ENCODE results near the gene TAS2R43.

- TF ChIP-seq, protein P1, sequence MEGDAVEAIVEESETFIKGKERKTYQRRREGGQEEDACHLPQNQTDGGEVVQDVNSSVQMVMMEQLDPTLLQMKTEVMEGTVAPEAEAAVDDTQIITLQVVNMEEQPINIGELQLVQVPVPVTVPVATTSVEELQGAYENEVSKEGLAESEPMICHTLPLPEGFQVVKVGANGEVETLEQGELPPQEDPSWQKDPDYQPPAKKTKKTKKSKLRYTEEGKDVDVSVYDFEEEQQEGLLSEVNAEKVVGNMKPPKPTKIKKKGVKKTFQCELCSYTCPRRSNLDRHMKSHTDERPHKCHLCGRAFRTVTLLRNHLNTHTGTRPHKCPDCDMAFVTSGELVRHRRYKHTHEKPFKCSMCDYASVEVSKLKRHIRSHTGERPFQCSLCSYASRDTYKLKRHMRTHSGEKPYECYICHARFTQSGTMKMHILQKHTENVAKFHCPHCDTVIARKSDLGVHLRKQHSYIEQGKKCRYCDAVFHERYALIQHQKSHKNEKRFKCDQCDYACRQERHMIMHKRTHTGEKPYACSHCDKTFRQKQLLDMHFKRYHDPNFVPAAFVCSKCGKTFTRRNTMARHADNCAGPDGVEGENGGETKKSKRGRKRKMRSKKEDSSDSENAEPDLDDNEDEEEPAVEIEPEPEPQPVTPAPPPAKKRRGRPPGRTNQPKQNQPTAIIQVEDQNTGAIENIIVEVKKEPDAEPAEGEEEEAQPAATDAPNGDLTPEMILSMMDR (IDR thresholded peaks at IDR 0.05), result no peak
- TF ChIP-seq EP300 (IDR thresholded peaks at IDR 0.05) (no peak), POLR2A (IDR thresholded peaks at IDR 0.05) (no peak), POLR2AphosphoS5 (IDR thresholded peaks at IDR 0.05) (no peak)
Observed at GRCh38 chr12:11133816-11134215, 41.7 kb upstream of the TAS2R43 start.

All from upper lobe of left lung (tissue), 4 donors.